ENCODE data around the gene PTK6.

- TF ChIP-seq, protein P1, sequence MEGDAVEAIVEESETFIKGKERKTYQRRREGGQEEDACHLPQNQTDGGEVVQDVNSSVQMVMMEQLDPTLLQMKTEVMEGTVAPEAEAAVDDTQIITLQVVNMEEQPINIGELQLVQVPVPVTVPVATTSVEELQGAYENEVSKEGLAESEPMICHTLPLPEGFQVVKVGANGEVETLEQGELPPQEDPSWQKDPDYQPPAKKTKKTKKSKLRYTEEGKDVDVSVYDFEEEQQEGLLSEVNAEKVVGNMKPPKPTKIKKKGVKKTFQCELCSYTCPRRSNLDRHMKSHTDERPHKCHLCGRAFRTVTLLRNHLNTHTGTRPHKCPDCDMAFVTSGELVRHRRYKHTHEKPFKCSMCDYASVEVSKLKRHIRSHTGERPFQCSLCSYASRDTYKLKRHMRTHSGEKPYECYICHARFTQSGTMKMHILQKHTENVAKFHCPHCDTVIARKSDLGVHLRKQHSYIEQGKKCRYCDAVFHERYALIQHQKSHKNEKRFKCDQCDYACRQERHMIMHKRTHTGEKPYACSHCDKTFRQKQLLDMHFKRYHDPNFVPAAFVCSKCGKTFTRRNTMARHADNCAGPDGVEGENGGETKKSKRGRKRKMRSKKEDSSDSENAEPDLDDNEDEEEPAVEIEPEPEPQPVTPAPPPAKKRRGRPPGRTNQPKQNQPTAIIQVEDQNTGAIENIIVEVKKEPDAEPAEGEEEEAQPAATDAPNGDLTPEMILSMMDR (IDR thresholded peaks at IDR 0.05; ENCODE audit: low read length): no peak
- TF ChIP-seq EZH2 (optimal IDR thresholded peaks at IDR 0.05; ENCODE audit: low read depth, low read length) (no peak), EZH2phosphoT487 (IDR thresholded peaks at IDR 0.05; ENCODE audit: low read length) (no peak)
Measured at GRCh38 chr20:63486300-63486855, 50.8 kb downstream of the PTK6 start.

All from MM.1S (cell line).